ENCODE results near the gene ALG1L2.
"Not testable (repeated sequence)": the region's sequence is repeated elsewhere in the genome, so short reads cannot be mapped to it uniquely, and the experiment has no call there.

Gene ALG1L2

DNA sequence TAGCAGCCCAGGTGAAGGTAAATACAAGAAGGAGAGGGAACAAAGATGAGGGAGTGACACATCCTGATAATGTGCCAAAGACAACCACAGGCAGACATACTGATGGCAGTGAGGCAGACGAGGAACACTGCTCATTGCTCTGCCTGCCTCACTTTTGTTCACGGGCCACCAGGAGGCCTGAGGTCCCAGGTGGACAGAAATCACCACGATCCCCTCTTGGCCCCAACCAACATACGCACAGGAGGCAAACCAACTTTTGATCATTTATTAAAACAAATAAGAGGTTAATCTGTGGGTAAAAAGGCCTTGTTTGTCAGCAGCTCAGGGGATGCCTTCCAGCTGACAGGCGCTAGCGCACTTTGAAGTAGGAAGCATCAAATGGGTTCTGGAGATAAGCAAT, 4.2 kb downstream of the ALG1L2 start:
- no peak overlapping the region for H4K91ac ChIP-seq (ENCODE audit: low read length)
- H4K8ac ChIP-seq (ENCODE audit: low read length): no peak overlapping the region
- no peak overlapping the region for H3K9ac ChIP-seq (ENCODE audit: low read length)
- H3K9me3 ChIP-seq (ENCODE audit: control insufficient read depth, low read length): no peaks in the 10 kb centered on the region
- no peak overlapping the region for H2BK120ac ChIP-seq (ENCODE audit: low read depth, low read length)
- H3K4me1 ChIP-seq (ENCODE audit: control insufficient read depth, insufficient read depth, low read depth, low read length): no peaks in the 10 kb centered on the region
- H3K18ac ChIP-seq (ENCODE audit: low read depth in 1 of 2, low read length in 2 of 2): no peak overlapping the region
- no peak for DNase-seq
- H2BK5ac ChIP-seq (ENCODE audit: low read depth, low read length, poor library complexity, severe bottlenecking): no peak overlapping the region
- no peak overlapping the region for H2BK12ac ChIP-seq (ENCODE audit: low read length in 2 of 2)
- H3K23ac ChIP-seq (ENCODE audit: low read length in 2 of 2): no peak overlapping the region
- no peak overlapping the region for H3K27ac ChIP-seq (ENCODE audit: low read length, poor library complexity, severe bottlenecking)
- no peak overlapping the region for H2BK15ac ChIP-seq (ENCODE audit: low read depth, poor library complexity, severe bottlenecking)
- H2AK5ac ChIP-seq (ENCODE audit: low read length, severe bottlenecking): no peak overlapping the region
- peaks cover 4 to 5% of the 10 kb centered on the region in 2 experiments for H3K27me3 ChIP-seq (ENCODE audit: control insufficient read depth in 1 of 2, insufficient read depth in 1 of 2, low read length in 2 of 2)
- no peaks in the 10 kb centered on the region for H3K36me3 ChIP-seq (ENCODE audit: control insufficient read depth in 1 of 2, insufficient read depth in 2 of 2, low read depth in 1 of 2, low read length in 2 of 2)
- H3K4me3 ChIP-seq (ENCODE audit: insufficient read depth in 1 of 2, low read depth in 1 of 2, low read length in 2 of 2): no peak overlapping the region
- H3K4me2 ChIP-seq (ENCODE audit: low read length, poor library complexity, severe bottlenecking): no peak overlapping the region
- 32% methylated on average over 3 of the region's 6 CpGs for WGBS
- no peaks in the 10 kb centered on the region for H3K79me1 ChIP-seq (replicated peaks; ENCODE audit: low read length, poor library complexity, severe bottlenecking)
- no peak overlapping the region for H3K14ac ChIP-seq (ENCODE audit: low read length in 2 of 2)
- no peak overlapping the region for H3K4ac ChIP-seq (ENCODE audit: low read depth in 1 of 2, low read length in 2 of 2)
- no peak overlapping the region for H2AFZ ChIP-seq (ENCODE audit: low read depth, low read length)

DNA sequence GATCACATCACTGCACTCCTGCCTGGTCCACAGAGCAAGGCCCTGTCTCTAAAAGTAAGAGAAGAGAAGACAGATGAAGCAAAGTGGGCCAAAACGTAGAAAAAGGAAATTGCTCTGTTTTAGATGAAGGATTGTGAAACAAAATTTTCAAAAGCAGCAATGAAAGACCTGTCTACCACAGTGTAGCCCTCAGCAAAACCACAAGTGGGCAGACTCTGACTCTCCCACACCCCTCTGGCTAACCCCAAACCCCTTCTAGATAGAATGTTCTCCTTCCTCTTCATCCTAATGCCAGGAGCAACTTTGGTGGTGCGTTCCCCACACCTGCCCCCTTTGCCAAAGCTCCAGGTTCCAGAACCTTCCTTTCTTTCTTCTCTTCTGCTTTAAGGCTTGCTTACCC, 5.0 kb downstream of the ALG1L2 start:
- H3K23ac ChIP-seq (ENCODE audit: low read length in 2 of 2); H3K9ac ChIP-seq (ENCODE audit: low read length); H2BK15ac ChIP-seq (ENCODE audit: low read depth, poor library complexity, severe bottlenecking); H2AFZ ChIP-seq (ENCODE audit: low read depth, low read length); H4K8ac ChIP-seq (ENCODE audit: low read length); DNase-seq; H3K14ac ChIP-seq (ENCODE audit: low read length in 2 of 2); H3K27me3 ChIP-seq (ENCODE audit: control insufficient read depth in 1 of 2, insufficient read depth in 1 of 2, low read length in 2 of 2); H3K36me3 ChIP-seq (ENCODE audit: control insufficient read depth in 1 of 2, insufficient read depth in 2 of 2, low read depth in 1 of 2, low read length in 2 of 2); H3K79me1 ChIP-seq (replicated peaks; ENCODE audit: low read length, poor library complexity, severe bottlenecking); H3K9me3 ChIP-seq (ENCODE audit: control insufficient read depth, low read length); H3K4me3 ChIP-seq (ENCODE audit: insufficient read depth in 1 of 2, low read depth in 1 of 2, low read length in 2 of 2); H2BK120ac ChIP-seq (ENCODE audit: low read depth, low read length); H2AK5ac ChIP-seq (ENCODE audit: low read length, severe bottlenecking); H2BK5ac ChIP-seq (ENCODE audit: low read depth, low read length, poor library complexity, severe bottlenecking); H3K4me1 ChIP-seq (ENCODE audit: control insufficient read depth, insufficient read depth, low read depth, low read length); H3K18ac ChIP-seq (ENCODE audit: low read depth in 1 of 2, low read length in 2 of 2); H3K4ac ChIP-seq (ENCODE audit: low read depth in 1 of 2, low read length in 2 of 2); H2BK12ac ChIP-seq (ENCODE audit: low read length in 2 of 2); H3K4me2 ChIP-seq (ENCODE audit: low read length, poor library complexity, severe bottlenecking); H3K27ac ChIP-seq (ENCODE audit: low read length, poor library complexity, severe bottlenecking); H4K91ac ChIP-seq (ENCODE audit: low read length): not testable (repeated sequence)
- WGBS: 91% methylated on average over 1 of the region's 2 CpGs

DNA sequence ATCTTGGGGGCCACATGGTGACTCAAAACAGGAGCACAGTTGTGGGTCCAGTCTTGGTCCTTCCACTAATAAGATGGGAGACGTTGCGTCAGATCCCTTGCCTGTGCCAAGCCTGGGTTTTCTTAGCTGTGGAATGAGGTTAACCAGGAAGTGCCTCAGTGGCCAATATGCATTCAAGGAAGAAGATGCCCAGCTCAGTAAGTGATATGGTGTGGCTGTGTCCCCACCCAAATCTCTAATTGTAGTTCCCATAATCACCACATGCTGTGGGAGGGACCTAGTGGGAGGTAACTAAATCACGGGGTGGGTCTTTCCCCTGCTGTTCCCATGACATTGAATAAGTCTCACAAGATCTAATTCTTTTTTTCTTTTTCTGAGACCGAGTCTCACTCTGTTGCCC, 6.4 kb downstream of the ALG1L2 start:
- Histone ChIP-seq H3K4ac (ENCODE audit: low read depth in 1 of 2, low read length in 2 of 2) (no peak overlapping the region), H3K23ac (ENCODE audit: low read length in 2 of 2) (no peak overlapping the region), H2AK5ac (ENCODE audit: low read length, severe bottlenecking) (no peak overlapping the region), H2BK5ac (ENCODE audit: low read depth, low read length, poor library complexity, severe bottlenecking) (no peak overlapping the region), H3K4me1 (ENCODE audit: control insufficient read depth, insufficient read depth, low read depth, low read length) (no peaks in the 10 kb centered on the region), H3K27me3 (ENCODE audit: control insufficient read depth in 1 of 2, insufficient read depth in 1 of 2, low read length in 2 of 2) (no peaks in the 10 kb centered on the region), H3K27ac (ENCODE audit: low read length, poor library complexity, severe bottlenecking) (no peak overlapping the region), H3K18ac (ENCODE audit: low read depth in 1 of 2, low read length in 2 of 2) (no peak overlapping the region), H2BK15ac (ENCODE audit: low read depth, poor library complexity, severe bottlenecking) (no peak overlapping the region), H3K14ac (ENCODE audit: low read length in 2 of 2) (no peak overlapping the region), H3K36me3 (ENCODE audit: control insufficient read depth in 1 of 2, insufficient read depth in 2 of 2, low read depth in 1 of 2, low read length in 2 of 2) (no peaks in the 10 kb centered on the region), H3K4me3 (ENCODE audit: insufficient read depth in 1 of 2, low read depth in 1 of 2, low read length in 2 of 2) (no peak overlapping the region), H2BK12ac (ENCODE audit: low read length in 2 of 2) (no peak overlapping the region), H2AFZ (ENCODE audit: low read depth, low read length) (no peak overlapping the region), H3K9me3 (ENCODE audit: control insufficient read depth, low read length) (no peaks in the 10 kb centered on the region), H3K79me1 (replicated peaks; ENCODE audit: low read length, poor library complexity, severe bottlenecking) (no peaks in the 10 kb centered on the region), H3K4me2 (ENCODE audit: low read length, poor library complexity, severe bottlenecking) (no peak overlapping the region), H2BK120ac (ENCODE audit: low read depth, low read length) (no peak overlapping the region), H4K8ac (ENCODE audit: low read length) (no peak overlapping the region), H4K91ac (ENCODE audit: low read length) (no peak overlapping the region), H3K9ac (ENCODE audit: low read length) (no peak overlapping the region)
- WGBS: 66% methylated on average over 4 of the region's 4 CpGs
- no peak for DNase-seq

- H2BK15ac ChIP-seq (ENCODE audit: low read depth, poor library complexity, severe bottlenecking); H3K4me1 ChIP-seq (ENCODE audit: control insufficient read depth, insufficient read depth, low read depth, low read length); H3K9me3 ChIP-seq (ENCODE audit: control insufficient read depth, low read length); H3K9ac ChIP-seq (ENCODE audit: low read length); H3K14ac ChIP-seq (ENCODE audit: low read length in 2 of 2); H3K4me2 ChIP-seq (ENCODE audit: low read length, poor library complexity, severe bottlenecking); H3K79me1 ChIP-seq (replicated peaks; ENCODE audit: low read length, poor library complexity, severe bottlenecking); H2BK120ac ChIP-seq (ENCODE audit: low read depth, low read length); H3K27ac ChIP-seq (ENCODE audit: low read length, poor library complexity, severe bottlenecking); H2BK5ac ChIP-seq (ENCODE audit: low read depth, low read length, poor library complexity, severe bottlenecking); H3K4ac ChIP-seq (ENCODE audit: low read depth in 1 of 2, low read length in 2 of 2); DNase-seq; H3K23ac ChIP-seq (ENCODE audit: low read length in 2 of 2); H4K8ac ChIP-seq (ENCODE audit: low read length); H3K18ac ChIP-seq (ENCODE audit: low read depth in 1 of 2, low read length in 2 of 2); H2AK5ac ChIP-seq (ENCODE audit: low read length, severe bottlenecking); H2BK12ac ChIP-seq (ENCODE audit: low read length in 2 of 2); H3K4me3 ChIP-seq (ENCODE audit: insufficient read depth in 1 of 2, low read depth in 1 of 2, low read length in 2 of 2); H3K27me3 ChIP-seq (ENCODE audit: control insufficient read depth in 1 of 2, insufficient read depth in 1 of 2, low read length in 2 of 2); H3K36me3 ChIP-seq (ENCODE audit: control insufficient read depth in 1 of 2, insufficient read depth in 2 of 2, low read depth in 1 of 2, low read length in 2 of 2); H4K91ac ChIP-seq (ENCODE audit: low read length); H2AFZ ChIP-seq (ENCODE audit: low read depth, low read length): not testable (repeated sequence)
- 79% methylated on average over 2 of the region's 3 CpGs for WGBS
Measured at GRCh38 chr3:130090681-130091080, 9.1 kb downstream of the ALG1L2 start.

All from mesenchymal stem cell (in vitro differentiated cells and primary cell).